ENCODE results near the gene SREBF2.

The SREBF2 gene

DNA sequence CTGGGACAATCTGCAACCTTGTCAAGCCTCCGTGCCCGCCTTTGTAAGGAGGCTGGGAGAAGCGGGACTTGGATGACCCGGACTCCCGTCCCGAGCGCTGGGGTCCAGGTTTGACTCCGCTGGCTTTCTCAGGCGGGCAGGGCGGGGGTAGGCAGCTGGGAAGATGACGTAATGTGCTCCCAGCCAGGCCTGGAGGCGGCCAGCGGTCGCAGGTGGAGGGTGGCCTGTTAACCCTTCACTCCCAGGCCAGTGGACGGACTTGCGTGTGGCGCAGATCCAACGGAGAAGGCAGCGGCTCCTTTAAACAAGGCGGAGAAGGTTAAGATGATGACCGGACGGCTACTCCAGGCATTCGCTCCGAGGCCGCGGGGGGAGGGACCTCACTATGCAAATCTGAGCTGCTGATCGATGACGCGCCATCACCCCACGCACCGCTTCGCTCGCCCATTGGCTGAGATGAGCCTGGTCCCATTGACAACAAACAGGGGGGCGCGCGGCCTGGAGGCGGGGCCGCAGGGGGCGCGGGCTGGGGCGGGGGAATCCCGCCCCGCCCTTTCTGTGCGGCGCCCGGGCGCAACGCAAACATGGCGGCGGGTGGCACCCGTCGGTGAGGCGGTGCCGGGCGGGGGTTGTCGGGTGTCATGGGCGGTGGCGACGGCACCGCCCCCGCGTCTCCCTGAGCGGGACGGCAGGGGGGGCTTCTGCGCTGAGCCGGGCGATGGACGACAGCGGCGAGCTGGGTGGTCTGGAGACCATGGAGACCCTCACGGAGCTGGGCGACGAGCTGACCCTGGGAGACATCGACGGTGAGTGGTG, at the start of gene SREBF2:
SREBF2 (plus strand) TSS at position 553 of the 816 bp plus-strand sequence; CDS start at position 719, 166 bp downstream.
- peak; percentile 95 for DNase-seq

DNA sequence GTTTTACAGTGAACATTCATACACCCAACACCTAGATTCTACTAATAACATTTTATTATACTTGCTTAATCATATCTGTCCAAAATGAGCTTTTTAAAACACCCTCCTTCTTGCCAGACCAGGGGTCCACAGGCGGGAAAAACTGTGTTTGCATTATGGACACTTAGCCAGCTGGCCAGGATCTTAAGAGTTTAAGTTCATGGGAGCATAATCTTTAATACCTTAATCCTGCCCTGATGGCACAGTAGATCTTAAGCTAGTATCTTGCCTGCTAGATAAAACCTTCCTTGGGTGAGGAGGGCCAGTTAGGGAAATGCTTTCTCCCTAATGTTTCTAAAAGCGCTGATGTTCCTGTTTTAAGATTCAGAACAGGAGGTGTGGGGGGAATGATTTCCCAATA, 45.6 kb upstream of the SREBF2 start:
- no peak for DNase-seq

DNA sequence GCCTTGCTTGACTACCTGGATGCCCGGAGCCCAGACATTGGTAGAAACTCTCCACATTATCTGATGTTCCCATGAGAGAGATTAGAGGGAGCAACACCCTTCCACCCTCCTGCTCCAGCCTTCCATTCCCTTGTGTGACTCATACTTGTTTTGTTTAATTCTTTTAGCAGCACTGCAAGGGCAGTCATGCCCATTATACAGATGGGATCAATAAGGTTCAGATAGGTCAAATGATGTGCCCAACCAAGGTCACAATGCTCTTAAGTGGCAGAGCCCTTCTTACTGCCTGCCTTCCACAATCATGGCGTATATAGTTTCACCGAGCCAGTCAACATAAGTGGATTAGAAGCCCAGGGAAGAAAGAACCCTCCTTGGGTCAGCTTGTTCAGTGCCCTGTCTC, 39.0 kb upstream of the SREBF2 start:
- no peak for DNase-seq

DNA sequence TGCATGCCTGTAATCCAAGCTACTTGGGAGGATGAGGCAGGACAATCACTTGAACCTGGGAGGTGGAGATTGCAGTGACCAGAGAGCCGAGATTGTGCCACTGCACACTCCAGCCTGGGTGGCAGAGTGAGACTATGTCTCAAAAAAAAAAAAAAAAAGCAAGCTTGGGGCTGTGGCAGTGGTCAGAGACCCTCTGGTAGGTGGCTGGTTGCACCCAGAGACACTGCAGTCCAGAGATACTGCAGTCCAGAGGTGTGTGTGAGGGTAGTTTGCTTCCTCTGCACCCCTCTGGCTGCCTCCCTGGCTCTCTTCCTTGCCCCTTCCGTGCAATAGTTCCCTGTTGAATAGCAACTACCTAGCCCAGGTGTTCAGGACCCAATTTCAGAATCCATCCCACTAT, 34.2 kb upstream of the SREBF2 start:
- no peak for DNase-seq

DNA sequence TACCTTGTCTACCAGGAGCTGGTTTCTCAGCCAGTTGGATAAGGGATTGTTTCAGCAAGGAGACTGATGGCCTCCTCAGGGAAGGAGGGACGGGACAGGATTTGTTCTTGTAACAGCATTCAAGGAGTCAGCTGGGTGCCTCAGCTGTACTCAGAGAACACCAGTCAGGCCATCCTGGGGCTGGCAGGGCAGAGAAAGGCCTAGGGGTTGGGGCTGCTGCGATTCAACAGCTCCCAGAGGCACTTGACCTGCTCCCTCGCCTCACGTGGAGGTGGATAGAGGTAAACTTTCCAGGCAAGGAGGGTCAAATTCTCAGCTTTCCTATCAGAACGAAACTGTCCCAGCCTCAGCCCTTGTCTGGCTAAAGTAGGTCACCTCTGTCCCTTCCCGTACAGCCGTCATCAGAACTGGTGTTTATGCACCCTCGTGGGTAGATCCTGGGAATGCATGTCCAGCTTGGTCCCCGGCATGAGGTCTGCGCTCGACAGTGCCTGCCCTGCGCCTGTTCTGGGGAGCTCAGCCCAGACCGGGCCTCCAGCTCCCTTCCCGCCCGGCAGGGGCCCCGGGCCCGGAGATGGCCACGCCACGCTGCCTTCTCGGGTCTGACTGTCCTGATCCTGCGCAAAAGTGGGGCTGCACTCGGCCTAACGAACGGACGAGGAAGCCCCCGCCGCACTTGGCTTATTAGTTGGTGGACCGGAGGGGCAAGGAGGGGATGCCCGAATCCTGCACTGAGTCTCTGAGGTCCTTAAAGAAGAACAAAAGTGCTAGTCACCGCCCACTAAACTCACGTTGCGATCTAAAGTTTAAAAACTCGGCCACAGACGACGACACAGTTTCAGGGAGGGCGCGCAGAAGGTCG, 33.2 kb upstream of the SREBF2 start:
- DNase-seq, result peak; percentile 55

DNA sequence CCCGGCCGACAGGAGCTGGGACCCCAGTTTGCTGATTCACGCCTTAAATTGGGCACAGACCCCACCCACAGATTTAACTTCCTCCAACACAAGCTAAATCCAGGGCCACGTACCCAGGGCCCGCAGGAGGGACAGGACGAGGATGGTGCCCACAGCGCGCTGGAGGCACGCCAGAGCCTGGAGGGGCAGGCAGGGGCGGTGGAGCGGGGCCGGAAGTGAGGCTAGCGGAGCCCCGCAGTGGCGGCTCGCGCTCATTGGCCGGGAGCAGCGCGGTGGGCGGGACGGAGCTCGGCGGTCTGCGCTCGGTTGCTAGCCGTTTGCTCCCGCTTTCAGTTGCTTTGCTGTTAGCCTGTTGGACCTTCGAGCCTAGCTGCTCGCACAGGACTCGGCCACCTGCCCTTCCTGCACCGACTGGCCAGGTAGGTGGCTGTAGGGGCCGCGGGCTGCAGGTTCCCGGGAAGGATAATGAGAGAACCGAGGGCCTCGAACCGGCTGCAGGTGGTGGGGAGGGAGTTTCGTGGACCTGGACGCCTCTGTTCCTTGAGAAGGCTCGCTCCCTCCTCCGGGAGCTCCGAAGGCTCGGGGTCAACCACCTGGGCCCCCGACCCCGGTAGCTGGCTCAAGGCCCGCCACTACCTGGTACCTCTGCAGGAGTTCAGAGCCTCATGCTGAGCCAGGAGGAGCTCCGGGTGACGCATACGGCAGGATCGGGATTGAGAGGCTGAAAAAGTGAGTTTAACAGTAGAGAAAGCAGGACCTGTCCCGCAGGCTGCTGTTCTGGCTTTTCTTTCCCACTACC, 32.4 kb upstream of the SREBF2 start, which contains the start of gene CCDC134:
CCDC134 (plus strand) TSS at position 332 of the 799 bp plus-strand sequence. CDS start 8,212 bp downstream, outside the sequence.
- peak; percentile 93 for DNase-seq

DNA sequence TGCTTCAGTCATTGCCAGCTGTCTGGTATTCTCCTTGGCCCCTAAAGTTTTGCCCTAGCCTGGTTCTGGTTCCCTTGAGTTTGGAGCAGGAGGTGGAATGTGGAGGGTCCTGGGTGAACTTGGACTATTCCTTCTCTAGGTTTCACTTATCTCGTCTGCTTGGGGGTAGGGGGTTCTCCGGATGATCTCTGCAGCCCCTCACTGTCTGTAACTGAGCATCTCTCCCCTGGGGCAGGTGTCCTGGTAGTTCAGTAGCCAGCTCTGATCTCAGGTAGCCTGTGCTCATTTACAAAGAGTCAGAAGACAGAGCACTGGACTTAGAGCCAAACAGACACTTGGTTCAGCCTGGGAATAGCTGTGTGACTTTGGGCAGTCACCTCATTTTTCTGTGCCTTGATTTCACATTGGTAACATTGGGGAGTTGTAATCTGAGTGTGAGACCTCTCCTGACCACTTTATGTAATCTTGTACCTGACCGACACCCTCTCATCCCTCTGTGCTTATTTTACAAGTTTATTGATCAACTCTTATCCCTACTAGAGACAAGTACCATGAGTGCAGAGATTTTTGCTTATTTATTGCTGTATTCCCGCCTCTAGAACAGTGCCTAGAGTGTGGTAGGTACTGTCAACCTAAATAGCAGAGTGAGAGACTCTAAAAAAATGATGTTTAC, 31.6 kb upstream of the SREBF2 start:
- no peak for DNase-seq

DNA sequence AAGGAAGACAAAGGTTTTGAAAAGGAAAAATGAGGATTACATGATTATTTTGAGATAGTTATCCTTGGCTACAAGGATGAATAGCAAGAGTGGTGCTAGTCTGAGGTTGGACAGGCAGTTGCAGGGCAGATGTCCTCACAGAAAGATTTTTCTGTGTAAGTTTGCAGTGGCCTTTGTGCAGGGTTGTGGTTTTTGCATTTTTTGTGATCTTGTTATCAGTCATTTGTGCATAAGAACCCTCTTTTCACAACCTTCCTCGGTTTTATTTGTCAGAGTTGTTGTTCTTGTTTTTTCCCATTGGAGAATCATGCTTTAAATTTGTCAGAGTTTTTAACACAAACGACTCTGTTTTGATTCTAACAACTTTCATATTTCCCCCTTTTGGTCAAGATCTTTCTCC, 31.0 kb upstream of the SREBF2 start:
- DNase-seq, result no peak

DNA sequence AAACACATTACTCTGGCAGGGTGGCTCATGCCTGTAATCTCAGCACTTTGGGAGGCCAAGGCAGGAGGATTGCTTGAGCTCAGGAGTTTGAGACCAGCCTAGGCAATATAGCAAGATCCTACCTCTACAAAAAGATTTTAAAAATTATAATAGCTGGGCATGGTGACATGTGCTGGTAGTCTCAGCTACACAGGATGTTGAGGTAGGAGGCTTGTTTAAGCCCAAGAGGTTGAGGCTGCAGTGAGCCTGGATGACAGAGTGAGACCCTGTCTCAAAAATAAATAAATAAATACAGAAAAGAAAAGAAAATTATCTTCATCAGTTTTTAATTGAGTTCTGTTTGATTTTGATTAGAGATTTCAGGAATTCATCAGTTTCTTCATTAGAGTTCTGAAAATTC, 27.3 kb upstream of the SREBF2 start:
- DNase-seq, result no peak

DNA sequence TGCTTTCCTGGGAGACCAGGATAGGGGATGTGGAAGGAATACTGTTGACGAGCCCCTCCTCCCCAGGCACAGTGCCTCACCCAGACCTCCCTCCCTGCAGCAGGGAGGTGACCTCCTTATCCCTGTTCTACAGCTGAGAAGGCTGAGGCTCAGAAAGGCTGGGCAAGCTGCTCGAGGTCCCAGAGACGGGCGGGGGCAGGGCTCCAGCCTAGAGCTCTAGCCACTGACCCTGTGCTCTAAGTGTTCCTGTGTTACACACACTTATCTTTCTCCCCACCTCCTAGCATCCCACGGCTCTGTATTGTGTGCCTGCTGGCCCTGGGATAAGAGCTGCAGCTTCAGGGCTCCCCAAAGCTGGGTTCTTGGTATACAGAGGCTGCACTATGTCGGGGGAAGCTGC, 24.5 kb upstream of the SREBF2 start:
- DNase-seq, result no peak

DNA sequence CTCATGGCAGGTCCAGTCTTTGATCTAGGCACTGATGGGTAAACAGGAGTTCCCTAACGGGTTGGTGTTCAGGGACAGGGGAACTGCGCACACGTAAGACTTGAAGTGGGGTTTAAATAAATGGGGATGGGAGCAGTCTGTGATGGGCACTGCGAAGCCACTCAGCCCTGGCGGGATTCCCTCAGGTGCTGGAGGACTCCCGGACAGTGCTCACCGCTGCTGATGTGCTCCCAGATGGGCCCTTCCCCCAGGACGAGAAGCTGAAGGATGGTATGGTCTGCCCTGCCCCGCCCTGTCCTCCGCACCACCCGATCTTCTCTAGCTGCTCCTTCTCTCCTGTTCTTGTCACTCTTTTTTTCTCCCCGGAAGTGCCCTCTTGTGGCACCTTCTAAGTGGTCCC, 22.9 kb upstream of the SREBF2 start:
- no peak for DNase-seq

DNA sequence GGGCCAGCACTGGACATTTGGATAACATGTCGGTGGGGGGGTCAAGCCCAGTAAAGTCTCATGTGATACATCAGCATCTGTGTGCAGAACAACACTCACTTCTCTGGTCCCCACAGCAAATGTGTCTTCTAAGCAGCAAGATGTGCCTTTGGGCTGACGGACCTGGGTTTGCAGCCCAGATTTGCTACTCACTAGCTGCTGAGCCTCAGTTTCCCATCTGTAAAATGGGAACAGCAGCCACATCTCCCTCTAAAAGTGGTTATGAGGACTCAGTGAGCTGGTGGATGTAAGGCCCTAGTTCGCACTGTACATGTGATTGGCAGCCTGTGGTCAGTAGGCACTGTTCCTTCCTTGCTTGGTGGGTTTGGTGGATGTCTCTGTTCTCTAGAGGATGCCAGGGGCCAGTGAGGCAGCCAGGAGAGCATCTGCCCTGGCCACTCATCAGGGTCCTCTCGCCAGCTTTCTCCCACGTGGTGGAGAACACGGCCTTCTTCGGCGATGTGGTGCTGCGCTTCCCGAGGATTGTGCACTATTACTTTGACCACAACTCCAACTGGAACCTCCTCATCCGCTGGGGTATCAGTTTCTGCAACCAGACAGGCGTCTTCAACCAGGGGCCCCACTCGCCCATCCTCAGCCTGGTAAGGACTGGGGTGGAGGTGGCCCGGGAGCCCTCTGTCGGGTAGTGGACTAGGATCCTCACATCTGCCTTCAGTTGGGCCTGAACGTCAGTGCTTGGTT, 19.9 kb upstream of the SREBF2 start:
- no peak for DNase-seq

DNA sequence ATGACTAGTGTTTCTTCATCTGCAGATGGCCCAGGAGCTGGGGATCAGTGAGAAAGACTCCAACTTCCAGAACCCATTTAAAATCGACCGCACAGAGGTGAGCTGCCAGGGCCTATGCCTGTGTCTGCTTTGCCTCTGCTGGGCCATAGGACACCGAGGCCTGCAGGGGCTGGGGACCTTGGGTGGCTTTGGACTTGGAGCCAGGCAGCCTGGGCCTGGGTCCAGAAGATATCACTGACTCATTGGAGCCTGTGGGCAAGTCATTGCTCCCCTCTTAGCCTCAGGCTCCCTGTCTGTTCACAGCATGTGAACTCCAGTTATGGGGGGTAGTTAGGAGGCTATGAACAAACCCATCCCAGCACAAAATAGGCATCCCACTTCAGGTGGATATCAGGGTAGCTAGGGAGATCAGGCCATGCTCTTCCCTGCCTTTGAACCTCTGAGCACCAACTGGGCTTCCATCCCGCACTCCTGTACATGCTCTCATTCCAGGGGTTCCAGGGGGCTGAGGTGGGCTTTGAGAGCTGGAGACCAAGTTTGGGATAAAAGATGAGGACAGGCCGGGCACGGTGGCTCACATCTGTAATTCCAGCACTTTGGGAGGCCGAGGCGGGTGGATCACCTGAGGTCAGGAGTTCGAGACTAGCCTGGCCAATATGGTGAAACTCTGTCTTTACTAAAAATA, 19.0 kb upstream of the SREBF2 start:
- DNase-seq, result no peak

DNA sequence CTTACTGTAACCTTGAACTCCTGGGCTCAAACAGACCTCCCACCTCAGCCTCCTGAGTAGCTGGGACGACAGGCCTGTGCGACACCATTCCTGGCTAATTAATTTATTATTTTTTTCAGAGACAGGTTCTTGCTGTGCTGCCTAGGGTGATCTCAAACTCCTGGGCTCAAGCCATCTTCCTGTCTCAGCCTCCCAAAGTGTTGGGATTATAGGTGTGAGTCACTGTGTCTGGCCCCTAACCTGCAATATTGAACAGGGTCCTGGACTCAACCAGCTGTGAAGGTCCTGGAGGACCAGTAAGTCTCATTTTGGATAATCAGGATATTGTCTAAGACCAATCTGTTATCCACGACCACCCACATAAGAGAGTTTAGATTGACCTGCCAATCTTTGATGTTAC, 17.2 kb upstream of the SREBF2 start:
- no peak for DNase-seq

DNA sequence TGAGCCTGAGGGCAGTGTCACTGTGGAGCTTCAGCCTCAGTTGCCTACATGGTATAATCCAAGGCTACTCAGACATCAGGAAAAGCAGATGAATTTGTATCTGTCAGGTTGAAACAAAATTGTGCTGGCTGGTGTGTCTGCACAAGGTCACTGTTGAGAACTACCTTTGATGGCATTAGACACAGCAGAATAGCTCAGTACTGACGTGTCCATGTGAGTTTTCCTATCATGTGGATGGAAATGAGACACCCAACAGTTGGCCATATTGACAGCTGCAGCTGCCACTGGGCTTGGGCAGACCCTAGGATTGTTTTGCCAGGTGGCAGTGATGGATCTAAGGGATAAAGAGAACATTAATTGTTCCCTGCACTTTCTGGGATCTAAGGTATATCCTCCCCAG, 16.7 kb upstream of the SREBF2 start:
- no peak for DNase-seq

DNA sequence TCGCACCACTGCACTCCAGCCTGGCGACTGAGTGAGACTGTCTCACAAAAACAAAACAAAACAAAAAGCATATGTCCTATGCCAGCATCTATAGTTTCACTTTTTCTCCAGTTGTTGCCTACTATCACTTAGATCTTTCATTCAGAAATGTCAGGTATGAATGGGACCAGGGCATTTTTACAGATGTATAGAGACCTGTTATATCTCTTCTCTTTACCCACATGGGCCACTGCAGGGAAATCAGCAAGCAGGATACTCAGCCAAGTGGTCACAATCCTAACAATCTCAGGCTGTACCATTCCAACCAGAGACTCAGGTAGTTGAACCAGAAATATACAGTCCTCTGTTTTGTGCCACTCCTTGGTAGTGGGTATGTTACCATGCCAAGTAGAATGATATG, 16.0 kb upstream of the SREBF2 start:
- DNase-seq, result no peak

DNA sequence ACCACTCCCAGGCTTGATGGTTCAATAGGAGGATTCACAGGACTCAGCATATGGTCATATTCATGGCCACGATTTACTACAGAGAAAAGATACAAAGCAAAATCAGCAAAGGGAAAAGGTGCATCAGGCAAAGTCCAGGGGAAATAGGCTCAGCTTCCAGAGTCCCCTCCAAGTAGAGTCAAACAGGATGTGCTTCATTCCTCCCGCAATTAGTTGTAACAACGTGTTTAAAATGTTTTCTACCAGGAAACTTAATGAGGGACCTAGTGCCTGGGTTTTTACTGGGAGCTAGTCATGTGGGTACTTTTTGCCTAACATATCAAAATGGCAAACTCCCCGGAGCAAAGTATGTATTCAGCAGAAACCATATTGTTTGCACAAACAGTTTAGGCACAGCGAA, 14.9 kb upstream of the SREBF2 start:
- no peak for DNase-seq

DNA sequence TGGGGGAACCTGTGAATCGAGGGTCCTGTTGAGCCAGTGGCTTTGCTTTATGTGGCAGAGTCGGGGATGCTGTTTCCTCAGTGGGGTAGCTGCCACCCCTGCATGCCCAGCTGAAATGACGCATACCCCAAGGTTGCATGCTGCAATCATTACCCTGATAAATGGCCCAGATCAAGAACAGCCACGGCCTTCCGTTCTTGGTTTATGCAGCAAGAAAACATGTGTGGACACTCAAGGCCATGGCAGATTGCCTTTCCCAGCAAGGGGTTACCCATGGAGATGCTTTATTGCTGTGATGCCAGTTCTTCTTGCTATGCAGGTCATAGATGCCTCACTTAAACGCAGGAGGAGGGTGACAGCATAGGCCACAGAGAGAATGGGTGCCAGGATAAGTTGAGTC, 14.3 kb upstream of the SREBF2 start:
- DNase-seq, result no peak

DNA sequence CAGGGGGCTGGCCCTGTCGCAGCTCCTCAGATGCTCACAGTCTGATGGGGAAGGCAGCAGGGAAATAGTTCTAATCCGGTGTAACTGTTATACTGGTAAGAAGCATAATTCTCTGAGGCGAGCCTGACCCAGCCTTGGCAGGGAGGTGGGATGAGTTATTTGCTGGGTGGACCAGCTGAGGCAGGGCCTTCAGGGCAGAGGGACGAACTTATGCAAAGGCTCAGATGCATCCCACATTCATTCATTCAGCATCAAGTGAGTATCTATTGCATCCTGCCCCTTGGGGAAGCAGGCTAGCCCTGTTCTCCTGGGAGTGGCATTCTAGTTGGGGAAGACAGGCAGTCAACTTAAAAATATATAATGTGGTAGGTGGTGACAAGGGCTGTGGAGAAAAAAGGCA, 13.6 kb upstream of the SREBF2 start:
- no peak for DNase-seq

DNA sequence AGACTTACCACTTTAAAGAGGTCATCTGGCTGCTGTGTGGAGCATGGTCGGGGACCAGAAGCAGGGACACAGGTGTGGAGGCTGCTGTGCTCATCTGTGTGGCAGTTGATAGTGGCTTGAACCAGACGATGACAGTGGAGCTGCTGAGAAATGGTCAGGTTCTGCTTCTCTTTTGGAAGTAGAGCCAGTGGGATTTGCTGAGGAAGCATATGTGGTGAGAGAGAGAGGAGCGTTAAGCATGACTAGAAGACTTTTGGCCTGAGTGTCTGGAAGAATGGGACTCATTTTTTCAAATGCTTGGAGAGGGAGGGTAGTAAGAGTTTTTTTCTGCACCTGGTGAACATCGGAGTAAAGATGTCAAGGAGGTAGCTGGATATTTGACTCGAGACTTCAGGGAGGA, 12.5 kb upstream of the SREBF2 start:
- DNase-seq, result no peak
